D341Med (cell line): Measurements from ENCODE around the gene SLC8A1.

ENCODE experiments used
- DNase-seq: peaks from one replicate; pipeline ENCODE4 v3.0.0; 2012; ENCODE audit warnings: low spot score

Gene SLC8A1

GRCh38 chr2:40310303-40310702 lies 141.6 kb downstream of the SLC8A1 start:
- DNase-seq: no peak

GRCh38 chr2:40304340-40304739 lies 147.6 kb downstream of the SLC8A1 start:
- DNase-seq: no peak

GRCh38 chr2:40303746-40304145 lies 148.1 kb downstream of the SLC8A1 start:
- DNase-seq: no peak

GRCh38 chr2:40302751-40303325 lies 149.1 kb downstream of the SLC8A1 start:
- DNase-seq: no peak

- no peak for DNase-seq
Measured at GRCh38 chr2:40300391-40300790, 151.5 kb downstream of the SLC8A1 start.

- DNase-seq: no peak
Measured at GRCh38 chr2:40299781-40300180, 152.1 kb downstream of the SLC8A1 start.

- DNase-seq: no peak
Measured at GRCh38 chr2:40299173-40299572, 152.7 kb downstream of the SLC8A1 start.

- no peak for DNase-seq
Measured at GRCh38 chr2:40298026-40298425, 153.9 kb downstream of the SLC8A1 start.

GRCh38 chr2:40292291-40292690 lies 159.6 kb downstream of the SLC8A1 start:
- DNase-seq: no peak

- DNase-seq: no peak
Measured at GRCh38 chr2:40289771-40290404, 162.0 kb downstream of the SLC8A1 start.

GRCh38 chr2:40287773-40288172 lies 164.1 kb downstream of the SLC8A1 start:
- DNase-seq: no peak

- DNase-seq: no peak
Measured at GRCh38 chr2:40287195-40287594, 164.7 kb downstream of the SLC8A1 start.

GRCh38 chr2:40286721-40287120 lies 165.2 kb downstream of the SLC8A1 start:
- DNase-seq: no peak

GRCh38 chr2:40285391-40285790 lies 166.5 kb downstream of the SLC8A1 start:
- DNase-seq: no peak

- no peak for DNase-seq
Measured at GRCh38 chr2:40284797-40285196, 167.1 kb downstream of the SLC8A1 start.

GRCh38 chr2:40283111-40283909 lies 168.6 kb downstream of the SLC8A1 start:
- DNase-seq: no peak

- no peak for DNase-seq
Measured at GRCh38 chr2:40282428-40282827, 169.5 kb downstream of the SLC8A1 start.

- DNase-seq: no peak
Measured at GRCh38 chr2:40281021-40281940, 170.6 kb downstream of the SLC8A1 start.

GRCh38 chr2:40279482-40279881 lies 172.4 kb downstream of the SLC8A1 start:
- DNase-seq: no peak

- no peak for DNase-seq
Measured at GRCh38 chr2:40279001-40279400, 172.9 kb downstream of the SLC8A1 start.

- DNase-seq: no peak
Measured at GRCh38 chr2:40276076-40276475, 175.8 kb downstream of the SLC8A1 start.

GRCh38 chr2:40274270-40274669 lies 177.6 kb downstream of the SLC8A1 start:
- DNase-seq: no peak
